ENCODE data around the gene MCMBP.
"Not testable (repeated sequence)": the region's sequence is repeated elsewhere in the genome, so short reads cannot be mapped to it uniquely, and the experiment has no call there.

MCMBP gene

GRCh38 chr10:119892188-119893065 is 19.8 kb upstream of the MCMBP start, which contains the start of gene SEC23IP:
Gene SEC23IP, plus strand, starts transcription at chr10:119892730. Its CDS starts 53 bp downstream, at chr10:119892783.
- DNase-seq, result peak; percentile 95 to 96
- TF ChIP-seq GATA1 (IDR thresholded peaks at IDR 0.05; ENCODE audit: low read depth, low read length) (no peak), POLR2A (IDR thresholded peaks at IDR 0.05; ENCODE audit: low read length) (peak; percentile 93)

- not testable (repeated sequence) for DNase-seq
These were observed 19.2 kb upstream of the MCMBP start for GRCh38 chr10:119891849-119892187.

- peak in 1 of 2 experiments; percentile 18 for DNase-seq
These were observed 17.7 kb upstream of the MCMBP start for GRCh38 chr10:119890307-119890706.

- DNase-seq, result peak; percentile 25 to 39
These were observed 16.6 kb upstream of the MCMBP start for GRCh38 chr10:119889201-119889600.

GRCh38 chr10:119888715-119889114 is 16.1 kb upstream of the MCMBP start:
- DNase-seq, result not testable (repeated sequence)

- not testable (repeated sequence) for DNase-seq
These were observed 13.4 kb upstream of the MCMBP start for GRCh38 chr10:119886070-119886469.

- not testable (repeated sequence) for DNase-seq
These were observed 11.4 kb upstream of the MCMBP start for GRCh38 chr10:119883901-119884611.

GRCh38 chr10:119878524-119878923 is 5.9 kb upstream of the MCMBP start:
- DNase-seq, result no peak
- no peak for TF ChIP-seq GATA1 (IDR thresholded peaks at IDR 0.05; ENCODE audit: low read depth, low read length)
- no peak for TF ChIP-seq POLR2A (IDR thresholded peaks at IDR 0.05; ENCODE audit: low read length)

GRCh38 chr10:119872860-119873681 is 428 bp upstream of the MCMBP start:
- peak; percentile 75 for TF ChIP-seq POLR2A (IDR thresholded peaks at IDR 0.05; ENCODE audit: low read length)
- no peak for TF ChIP-seq GATA1 (IDR thresholded peaks at IDR 0.05; ENCODE audit: low read depth, low read length)
- DNase-seq, result peak; percentile 91 to 93

GRCh38 chr10:119871881-119872609 is 598 bp downstream of the MCMBP start:
- peak; percentile 47 to 55 for DNase-seq

GRCh38 chr10:119869398-119869797 is 3.2 kb downstream of the MCMBP start:
- not testable (repeated sequence) for DNase-seq

More at GRCh38 chr10:119871881-119872609, 598 bp downstream of the MCMBP start:
- no peak for TF ChIP-seq GATA1 (IDR thresholded peaks at IDR 0.05; ENCODE audit: low read depth, low read length)
- TF ChIP-seq POLR2A (IDR thresholded peaks at IDR 0.05; ENCODE audit: low read length), result no peak

GRCh38 chr10:119867317-119867716 is 5.3 kb downstream of the MCMBP start:
- DNase-seq, result no peak
- no peak for TF ChIP-seq POLR2A (IDR thresholded peaks at IDR 0.05; ENCODE audit: low read length)

- no peak for TF ChIP-seq POLR2A (IDR thresholded peaks at IDR 0.05; ENCODE audit: low read length)
- no peak for TF ChIP-seq GATA1 (IDR thresholded peaks at IDR 0.05; ENCODE audit: low read depth, low read length)
- no peak for DNase-seq
These were observed 6.9 kb downstream of the MCMBP start for GRCh38 chr10:119865699-119866240.

GRCh38 chr10:119863951-119864565 is 8.6 kb downstream of the MCMBP start:
- DNase-seq, result no peak
- no peak for TF ChIP-seq GATA1 (IDR thresholded peaks at IDR 0.05; ENCODE audit: low read depth, low read length)
- TF ChIP-seq POLR2A (IDR thresholded peaks at IDR 0.05; ENCODE audit: low read length), result no peak

All from erythroblast (primary cell).